Heart right ventricle (tissue), 16 donors: Measurements from ENCODE around the gene KLK15. TPM values are rescaled to one million over a fixed set of nuclear protein-coding genes. Genes with fewer than 3 reads are reported as not detected.

Experiments
- ATAC-seq, 8 donors: fragments of 200-7000 bp; cut with Tn5 transposase; one replicate each; pipeline ENCODE4 v1.9.1; 2020; ENCODE audit warnings: mild to moderate bottlenecking in 8 of 8, moderate library complexity in 8 of 8, moderate number of reproducible peaks in 1 of 8
- DNase-seq, 2 donors: peaks; one replicate each; pipeline ENCODE4 v3.0.0-alpha.2; 2020
- H3K27ac ChIP-seq, 10 donors: fragments of 200-600 bp; sonication (generic) in 2 of 10; one replicate each; pipeline versions ENCODE4 v1.5.0 to v1.8.0; 2020 to 2022; ENCODE audit warnings: mild to moderate bottlenecking in 3 of 10
- H3K27me3 ChIP-seq, 7 donors: fragments of 200-600 bp; one replicate each; pipeline ENCODE4 v1.8.0; 2021 to 2022; ENCODE audit warnings: mild to moderate bottlenecking in 2 of 7
- H3K36me3 ChIP-seq, 9 donors: fragments of 200-600 bp; sonication (generic) in 1 of 9; one replicate each; pipeline versions ENCODE4 v1.5.0 to v1.8.0; 2020 to 2022; ENCODE audit warnings: mild to moderate bottlenecking in 2 of 9
- H3K4me1 ChIP-seq, 9 donors: fragments of 200-600 bp; sonication (generic) in 1 of 9; one replicate each; pipeline versions ENCODE4 v1.5.0 to v1.8.0; 2020 to 2022; ENCODE audit warnings: mild to moderate bottlenecking in 4 of 9
- H3K4me3 ChIP-seq, 10 donors: fragments of 200-600 bp; sonication (generic) in 2 of 10; one replicate each; pipeline versions ENCODE4 v1.5.0 to v1.8.0; 2020 to 2022; ENCODE audit warnings: mild to moderate bottlenecking in 7 of 10, moderate library complexity in 2 of 10
- H3K9me3 ChIP-seq, 11 donors: fragments of 200-600 bp in 10 of 11; sonication (generic) in 2 of 11; one replicate each; pipeline versions ENCODE4 v1.5.0 to v1.8.0; 2013 to 2022; ENCODE audit warnings: mild to moderate bottlenecking in 2 of 11, control low read depth in 1 of 11, moderate library complexity in 1 of 11
- WGBS, 2 donors: extraction: QIAGEN DNeasy Blood & Tissue Kit; methylation state at CpG; one replicate each; pipeline ENCODE4 v1.1.7; 2013; ENCODE audit warnings: inconsistent platforms in 1 of 2; 5-methylcytosine and 5-hydroxymethylcytosine counted together
- intact Hi-C, 10 donors: fragments of 100-400 bp; cut with DNase I; formaldehyde crosslinking; loops; one replicate each; pipeline versions ENCODE4 v1.11.1 to v1.14.2; 2022
- polyA plus RNA-seq, 2 donors: library from polyadenylated mRNA; stranded (reverse); fragments of 200-250 nt; gene quantifications; one replicate each; pipeline ENCODE4 v1.2.3, GENCODE V29; 2013
- total RNA-seq, 10 donors: library from RNA; stranded (reverse); fragmentation: NEBNext Ultra II Directional in 3 of 10; extraction: Animal tissue kit (Norgen Biotek cat#: 25700) in 3 of 10; gene quantifications; one replicate each; pipeline versions ENCODE4 v1.2.1 to v1.2.4, GENCODE V29; 2021 to 2023
- TF ChIP-seq, protein P1 (sequence below), 9 donors: fragments of 200-600 bp; sonication (generic) in 2 of 9; IDR thresholded peaks; one replicate each; pipeline versions ENCODE4 v1.5.0 to v1.8.0; 2021 to 2022; ENCODE audit warnings: antibody characterized with exemption in 9 of 9, mild to moderate bottlenecking in 5 of 9, moderate library complexity in 1 of 9
- donor health status: Arrhythmogenic right ventricular cardiomyopathy.
- donor health status: ischemic (EF 13 %, LVEDD 7.1; RV severe dilation, severe dysfunction).
- donor health status: healthy with polysubstance abuse.
- donor health status: DM: no; HTN: yes; CAD: no.
- donor health status: DM: no; HTN: no; CAD: no.
- donor health status: ischemic (EF 25% LVEDD 6.9; RV normal size, moderate dysfunction).
- donor health status: ischemic (EF 25% LVEDD 5.7; RV mildly dilated, moderate dysfunction).
- donor health status: healthy.
- donor health status: DM: yes; HTN: yes; CAD: no.
- donor health status: Ischemic cardiomyopathy.
- donor health status: ischemic (EF 35%, LVEDD 5.7; RV mildly dilated, moderate dysfunction).
- donor health status: nonischemic (EF 11% LVEDD 7.7; RV severe dilation, severe dysfunction).
- donor health status: DM: yes; HTN: yes; CAD: no.
- donor health status: PGD.
- donor health status: ischemic (EF 29% LVEDD 5.4; RV normal size, mild dysfunction).
- donor health status: nonischemic (EF 23%, LVEDD 6.1; RV moderate dilation, normal function).

Gene KLK15
- total and polyA plus RNA-seq, 12 donors, result not detected

- 72% methylated on average over 12 of the region's 12 CpGs for WGBS, 2 donors
- intact Hi-C loops, result no loop called here
- Histone ChIP-seq H3K36me3 (no peaks in the 10 kb centered on the region), H3K27ac (no peak overlapping the region), H3K4me1 (peaks cover 0 to 13% (median 6%) of the 10 kb centered on the region in 9 donors), H3K27me3 (peaks cover 15 to 91% (median 75%) of the 10 kb centered on the region in 7 donors), H3K4me3 (no peak overlapping the region), H3K9me3 (no peaks in the 10 kb centered on the region)
- ATAC-seq (peak in 1 of 8 donors; percentile 11), DNase-seq (no peak)
- TF ChIP-seq, protein P1, sequence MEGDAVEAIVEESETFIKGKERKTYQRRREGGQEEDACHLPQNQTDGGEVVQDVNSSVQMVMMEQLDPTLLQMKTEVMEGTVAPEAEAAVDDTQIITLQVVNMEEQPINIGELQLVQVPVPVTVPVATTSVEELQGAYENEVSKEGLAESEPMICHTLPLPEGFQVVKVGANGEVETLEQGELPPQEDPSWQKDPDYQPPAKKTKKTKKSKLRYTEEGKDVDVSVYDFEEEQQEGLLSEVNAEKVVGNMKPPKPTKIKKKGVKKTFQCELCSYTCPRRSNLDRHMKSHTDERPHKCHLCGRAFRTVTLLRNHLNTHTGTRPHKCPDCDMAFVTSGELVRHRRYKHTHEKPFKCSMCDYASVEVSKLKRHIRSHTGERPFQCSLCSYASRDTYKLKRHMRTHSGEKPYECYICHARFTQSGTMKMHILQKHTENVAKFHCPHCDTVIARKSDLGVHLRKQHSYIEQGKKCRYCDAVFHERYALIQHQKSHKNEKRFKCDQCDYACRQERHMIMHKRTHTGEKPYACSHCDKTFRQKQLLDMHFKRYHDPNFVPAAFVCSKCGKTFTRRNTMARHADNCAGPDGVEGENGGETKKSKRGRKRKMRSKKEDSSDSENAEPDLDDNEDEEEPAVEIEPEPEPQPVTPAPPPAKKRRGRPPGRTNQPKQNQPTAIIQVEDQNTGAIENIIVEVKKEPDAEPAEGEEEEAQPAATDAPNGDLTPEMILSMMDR (IDR thresholded peaks at IDR 0.05), result no peak
These were observed 14.4 kb downstream of the KLK15 start for GRCh38 chr19:50818859-50819472.

DNA sequence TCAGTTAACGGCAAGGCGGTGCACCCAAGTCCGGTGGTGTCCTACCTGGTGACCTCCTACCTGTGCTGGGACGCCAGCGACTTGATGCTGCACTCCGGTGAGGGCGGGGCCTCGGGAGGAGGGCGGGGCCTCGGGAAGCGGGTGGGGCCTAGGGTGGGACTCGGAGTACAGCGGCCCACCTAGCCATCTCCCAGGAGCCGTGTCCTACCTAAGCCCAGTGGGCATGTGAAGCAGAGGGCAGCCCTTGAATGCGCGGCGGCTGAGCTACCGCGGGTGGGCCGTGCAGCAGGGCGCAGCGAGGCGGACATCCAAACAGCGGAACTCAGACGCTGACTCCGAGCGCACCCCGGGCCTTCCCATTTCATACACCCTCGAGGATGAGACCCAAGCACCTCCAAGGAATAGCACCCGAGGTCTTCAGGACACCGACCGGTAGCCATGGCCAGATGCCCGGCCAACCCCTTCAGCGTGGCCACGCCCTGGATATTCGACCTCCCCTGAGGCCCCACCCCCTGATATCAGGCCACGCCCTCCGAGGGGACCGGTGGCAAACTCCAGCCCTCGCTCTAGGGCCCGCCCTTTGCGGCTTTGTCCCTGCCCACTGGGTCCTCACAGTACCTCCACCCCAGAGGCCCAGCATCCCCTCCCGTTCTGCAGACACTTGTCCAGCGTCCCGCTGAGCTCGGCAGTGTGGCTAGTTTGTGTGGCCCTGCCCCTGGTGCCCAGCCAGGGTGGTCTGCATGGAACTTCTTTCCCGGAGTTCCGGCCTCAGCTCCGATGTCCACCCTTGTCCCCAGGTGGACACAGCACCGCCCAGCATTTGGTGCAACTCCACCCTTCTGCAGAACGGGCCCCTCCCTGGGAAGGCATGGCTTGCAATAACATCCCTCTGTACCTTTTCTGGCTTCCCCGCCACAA, 15.2 kb downstream of the KLK15 start:
- peak overlapping the region in 7 of 10 donors; percentile 0 to 45 (median 27) for H3K4me3 ChIP-seq

GRCh38 chr19:50815439-50815838, 17.9 kb downstream of the KLK15 start:
- no peak for DNase-seq
- ATAC-seq, result no peak
- TF ChIP-seq, protein P1 (IDR thresholded peaks at IDR 0.05), result no peak
- Histone ChIP-seq H3K4me3 (no peak overlapping the region), H3K9me3 (no peaks in the 10 kb centered on the region), H3K36me3 (no peaks in the 10 kb centered on the region), H3K27me3 (peaks cover 8 to 67% (median 46%) of the 10 kb centered on the region in 7 donors), H3K27ac (no peak overlapping the region), H3K4me1 (peaks cover 0 to 8% (median 6%) of the 10 kb centered on the region in 9 donors)
- intact Hi-C loops, result no loop called here
- 97 to 100% methylated on average over 1 of the region's 1 CpG for WGBS, 2 donors

More for the DNA sequence above, 15.2 kb downstream of the KLK15 start:
- WGBS, 2 donors, result 6 to 8% methylated on average over 52 of the region's 52 CpGs
- peaks cover 0 to 13% (median 6%) of the 10 kb centered on the region in 9 donors for H3K4me1 ChIP-seq
- intact Hi-C loops, result no loop called here
- H3K27me3 ChIP-seq, result peaks cover 15 to 87% (median 73%) of the 10 kb centered on the region in 7 donors
- peak; percentile 19 to 48 for DNase-seq
- H3K9me3 ChIP-seq, result no peaks in the 10 kb centered on the region
- ATAC-seq, result peak in 6 of 8 donors; percentile 11 to 54 (median 32)
- H3K27ac ChIP-seq, result no peak overlapping the region
- H3K36me3 ChIP-seq, result no peaks in the 10 kb centered on the region
- TF ChIP-seq, protein P1 (IDR thresholded peaks at IDR 0.05), result no peak

GRCh38 chr19:50814883-50815282, 18.5 kb downstream of the KLK15 start:
- Histone ChIP-seq H3K9me3 (no peaks in the 10 kb centered on the region), H3K27ac (no peak overlapping the region), H3K4me1 (peaks cover 0 to 7% (median 6%) of the 10 kb centered on the region in 9 donors), H3K27me3 (peaks cover 8 to 62% (median 41%) of the 10 kb centered on the region in 7 donors), H3K4me3 (no peak overlapping the region), H3K36me3 (no peaks in the 10 kb centered on the region)
- DNase-seq (no peak), ATAC-seq (no peak)
- intact Hi-C loops, result no loop called here
- 83 to 85% methylated on average over 5 of the region's 5 CpGs for WGBS, 2 donors
- TF ChIP-seq, protein P1 (IDR thresholded peaks at IDR 0.05), result no peak
